ENCODE data around the gene KCNQ1.

DNA sequence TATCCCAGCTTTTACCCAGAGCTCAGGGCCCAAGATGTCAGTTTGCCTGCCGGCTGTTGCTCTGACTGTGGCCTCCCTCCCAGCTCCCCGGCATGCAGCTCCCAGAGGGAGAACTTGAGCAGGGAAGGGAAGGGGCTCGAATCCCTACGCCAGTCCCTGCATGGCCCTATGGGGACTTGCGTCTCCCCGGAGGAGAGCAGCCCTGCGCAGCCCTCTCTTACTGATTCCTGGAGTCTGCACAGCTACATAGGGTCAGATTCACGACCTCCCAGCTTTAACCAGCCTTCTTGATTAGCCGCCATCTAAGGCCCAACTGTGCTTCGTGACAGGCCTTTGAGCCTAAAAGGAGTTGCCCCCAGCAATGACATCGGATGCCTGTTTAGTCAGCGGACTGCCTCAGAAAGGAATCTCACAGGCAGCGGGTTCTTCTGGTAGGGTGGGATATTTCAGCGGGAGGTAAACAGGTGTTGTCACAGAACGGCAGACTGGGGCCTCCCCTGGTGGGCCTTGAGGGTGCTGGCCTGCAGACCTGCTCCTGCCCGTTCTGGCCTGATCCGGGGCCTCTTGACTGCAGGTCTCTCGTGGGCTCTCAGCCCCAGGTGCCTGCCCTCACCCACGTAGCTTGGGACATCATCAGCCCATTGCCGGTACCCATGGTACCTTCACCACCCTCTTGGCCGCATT is 298.8 kb downstream of the KCNQ1 start:
- TF ChIP-seq, protein P1, sequence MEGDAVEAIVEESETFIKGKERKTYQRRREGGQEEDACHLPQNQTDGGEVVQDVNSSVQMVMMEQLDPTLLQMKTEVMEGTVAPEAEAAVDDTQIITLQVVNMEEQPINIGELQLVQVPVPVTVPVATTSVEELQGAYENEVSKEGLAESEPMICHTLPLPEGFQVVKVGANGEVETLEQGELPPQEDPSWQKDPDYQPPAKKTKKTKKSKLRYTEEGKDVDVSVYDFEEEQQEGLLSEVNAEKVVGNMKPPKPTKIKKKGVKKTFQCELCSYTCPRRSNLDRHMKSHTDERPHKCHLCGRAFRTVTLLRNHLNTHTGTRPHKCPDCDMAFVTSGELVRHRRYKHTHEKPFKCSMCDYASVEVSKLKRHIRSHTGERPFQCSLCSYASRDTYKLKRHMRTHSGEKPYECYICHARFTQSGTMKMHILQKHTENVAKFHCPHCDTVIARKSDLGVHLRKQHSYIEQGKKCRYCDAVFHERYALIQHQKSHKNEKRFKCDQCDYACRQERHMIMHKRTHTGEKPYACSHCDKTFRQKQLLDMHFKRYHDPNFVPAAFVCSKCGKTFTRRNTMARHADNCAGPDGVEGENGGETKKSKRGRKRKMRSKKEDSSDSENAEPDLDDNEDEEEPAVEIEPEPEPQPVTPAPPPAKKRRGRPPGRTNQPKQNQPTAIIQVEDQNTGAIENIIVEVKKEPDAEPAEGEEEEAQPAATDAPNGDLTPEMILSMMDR (IDR thresholded peaks at IDR 0.05), result no peak
- TF ChIP-seq GTF2I (CRISPR knock-in tag; conservative IDR thresholded peaks at IDR 0.05) (no peak), JUN (CRISPR knock-in tag; IDR thresholded peaks at IDR 0.05) (no peak), ZNF138 (CRISPR knock-in tag; conservative IDR thresholded peaks at IDR 0.05) (no peak)
- TF ChIP-seq, protein P2, sequence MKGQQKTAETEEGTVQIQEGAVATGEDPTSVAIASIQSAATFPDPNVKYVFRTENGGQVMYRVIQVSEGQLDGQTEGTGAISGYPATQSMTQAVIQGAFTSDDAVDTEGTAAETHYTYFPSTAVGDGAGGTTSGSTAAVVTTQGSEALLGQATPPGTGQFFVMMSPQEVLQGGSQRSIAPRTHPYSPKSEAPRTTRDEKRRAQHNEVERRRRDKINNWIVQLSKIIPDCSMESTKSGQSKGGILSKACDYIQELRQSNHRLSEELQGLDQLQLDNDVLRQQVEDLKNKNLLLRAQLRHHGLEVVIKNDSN (CRISPR knock-in tag; IDR thresholded peaks at IDR 0.05), result no peak

Data from WTC11 (cell line).